ENCODE data around the gene STAMBPL1.

The STAMBPL1 gene

GRCh38 chr10:88892222-88892967 lies 12.3 kb downstream of the STAMBPL1 start:
- Histone ChIP-seq H3K9me3 (replicated peaks in 1 of 2; ENCODE audit: control insufficient read depth in 2 of 2, insufficient read depth in 1 of 2, low read depth in 1 of 2, low read length in 2 of 2) (no peaks in the 10 kb centered on the region), H3K79me1 (ENCODE audit: low read depth, low read length) (no peaks in the 10 kb centered on the region), H2AFZ (ENCODE audit: low read length) (no peak overlapping the region), H3K23ac (ENCODE audit: low read depth, low read length, poor library complexity) (no peak overlapping the region), H2BK5ac (ENCODE audit: low read length) (no peak overlapping the region), H3K36me3 (replicated peaks in 1 of 2; ENCODE audit: control insufficient read depth in 2 of 2, insufficient read depth in 2 of 2, low read length in 2 of 2) (no peaks in the 10 kb centered on the region), H3K4ac (ENCODE audit: low read length) (no peak overlapping the region), H2BK120ac (ENCODE audit: low read depth, low read length) (no peak overlapping the region), H3K9ac (ENCODE audit: low read depth, low read length, poor library complexity) (no peak overlapping the region), H4K91ac (ENCODE audit: low read depth, low read length, poor library complexity) (no peak overlapping the region), H2AK5ac (ENCODE audit: low read depth, low read length) (no peak overlapping the region), H3K4me1 (ENCODE audit: control insufficient read depth in 2 of 2, insufficient read depth in 1 of 2, low read depth in 1 of 2, low read length in 2 of 2) (no peaks in the 10 kb centered on the region), H3K4me2 (ENCODE audit: insufficient read depth, low read length, poor library complexity, severe bottlenecking) (no peak overlapping the region), H3K18ac (ENCODE audit: low read length) (no peak overlapping the region), H2BK12ac (ENCODE audit: low read length) (no peak overlapping the region), H4K8ac (ENCODE audit: low read depth, low read length) (no peak overlapping the region), H3K27me3 (ENCODE audit: control insufficient read depth in 3 of 3, insufficient read depth in 3 of 3, low read depth in 1 of 3, low read length in 3 of 3) (no peaks in the 10 kb centered on the region), H3K4me3 (ENCODE audit: low read length in 2 of 2) (no peak overlapping the region), H2BK15ac (ENCODE audit: low read length) (no peak overlapping the region), H3K14ac (ENCODE audit: low read length) (no peak overlapping the region), H3K27ac (replicated peaks; ENCODE audit: low read length) (no peak overlapping the region)
- no CpG with 5 or more reads among the region's 2 CpGs for WGBS, 2 donors (ENCODE audit: extremely low coverage in 2 of 2, insufficient read length in 2 of 2, insufficient replicate concordance in 1 of 2)
- no peak for DNase-seq (ENCODE audit: low spot score)

- H3K4me1 ChIP-seq (ENCODE audit: control insufficient read depth in 2 of 2, insufficient read depth in 1 of 2, low read depth in 1 of 2, low read length in 2 of 2), result no peaks in the 10 kb centered on the region
- H2AFZ ChIP-seq (ENCODE audit: low read length), result no peak overlapping the region
- H3K9me3 ChIP-seq (replicated peaks in 1 of 2; ENCODE audit: control insufficient read depth in 2 of 2, insufficient read depth in 1 of 2, low read depth in 1 of 2, low read length in 2 of 2), result no peaks in the 10 kb centered on the region
These were observed 13.6 kb downstream of the STAMBPL1 start for GRCh38 chr10:88893611-88894010.

GRCh38 chr10:88895250-88895649 lies 15.2 kb downstream of the STAMBPL1 start:
- no peak overlapping the region for H3K4me3 ChIP-seq (ENCODE audit: low read length in 2 of 2)
- WGBS, 2 donors (ENCODE audit: extremely low coverage in 2 of 2, insufficient read length in 2 of 2, insufficient replicate concordance in 1 of 2), result no CpG with 5 or more reads among the region's 1 CpG
- no peak overlapping the region for H2BK5ac ChIP-seq (ENCODE audit: low read length)
- H2BK12ac ChIP-seq (ENCODE audit: low read length), result no peak overlapping the region
- H2BK15ac ChIP-seq (ENCODE audit: low read length), result no peak overlapping the region
- H2BK120ac ChIP-seq (ENCODE audit: low read depth, low read length), result no peak overlapping the region
- H4K91ac ChIP-seq (ENCODE audit: low read depth, low read length, poor library complexity), result no peak overlapping the region
- H3K79me1 ChIP-seq (ENCODE audit: low read depth, low read length), result no peaks in the 10 kb centered on the region
- H3K14ac ChIP-seq (ENCODE audit: low read length), result no peak overlapping the region
- no peak overlapping the region for H3K23ac ChIP-seq (ENCODE audit: low read depth, low read length, poor library complexity)
- H3K4me2 ChIP-seq (ENCODE audit: insufficient read depth, low read length, poor library complexity, severe bottlenecking), result no peak overlapping the region
- H3K9me3 ChIP-seq (replicated peaks in 1 of 2; ENCODE audit: control insufficient read depth in 2 of 2, insufficient read depth in 1 of 2, low read depth in 1 of 2, low read length in 2 of 2), result no peaks in the 10 kb centered on the region
- H3K4ac ChIP-seq (ENCODE audit: low read length), result no peak overlapping the region
- no peak overlapping the region for H2AK5ac ChIP-seq (ENCODE audit: low read depth, low read length)
- no peak overlapping the region for H3K9ac ChIP-seq (ENCODE audit: low read depth, low read length, poor library complexity)
- no peak for DNase-seq (ENCODE audit: low spot score)
- H3K27ac ChIP-seq (replicated peaks; ENCODE audit: low read length), result no peak overlapping the region
- no peak overlapping the region for H3K18ac ChIP-seq (ENCODE audit: low read length)
- no peaks in the 10 kb centered on the region for H3K4me1 ChIP-seq (ENCODE audit: control insufficient read depth in 2 of 2, insufficient read depth in 1 of 2, low read depth in 1 of 2, low read length in 2 of 2)
- H3K36me3 ChIP-seq (replicated peaks in 1 of 2; ENCODE audit: control insufficient read depth in 2 of 2, insufficient read depth in 2 of 2, low read length in 2 of 2), result no peaks in the 10 kb centered on the region
- H4K8ac ChIP-seq (ENCODE audit: low read depth, low read length), result no peak overlapping the region
- no peaks in the 10 kb centered on the region for H3K27me3 ChIP-seq (ENCODE audit: control insufficient read depth in 3 of 3, insufficient read depth in 3 of 3, low read depth in 1 of 3, low read length in 3 of 3)
- no peak overlapping the region for H2AFZ ChIP-seq (ENCODE audit: low read length)

More at GRCh38 chr10:88893611-88894010, 13.6 kb downstream of the STAMBPL1 start:
- DNase-seq (ENCODE audit: low spot score), result no peak
- Histone ChIP-seq H3K9ac (ENCODE audit: low read depth, low read length, poor library complexity) (no peak overlapping the region), H2BK120ac (ENCODE audit: low read depth, low read length) (no peak overlapping the region), H3K14ac (ENCODE audit: low read length) (no peak overlapping the region), H3K36me3 (replicated peaks in 1 of 2; ENCODE audit: control insufficient read depth in 2 of 2, insufficient read depth in 2 of 2, low read length in 2 of 2) (no peaks in the 10 kb centered on the region), H2BK12ac (ENCODE audit: low read length) (no peak overlapping the region), H3K18ac (ENCODE audit: low read length) (no peak overlapping the region), H4K8ac (ENCODE audit: low read depth, low read length) (no peak overlapping the region), H3K4me3 (ENCODE audit: low read length in 2 of 2) (no peak overlapping the region), H2AK5ac (ENCODE audit: low read depth, low read length) (no peak overlapping the region), H3K4me2 (ENCODE audit: insufficient read depth, low read length, poor library complexity, severe bottlenecking) (no peak overlapping the region), H3K4ac (ENCODE audit: low read length) (no peak overlapping the region), H2BK5ac (ENCODE audit: low read length) (no peak overlapping the region), H4K91ac (ENCODE audit: low read depth, low read length, poor library complexity) (no peak overlapping the region), H3K27me3 (ENCODE audit: control insufficient read depth in 3 of 3, insufficient read depth in 3 of 3, low read depth in 1 of 3, low read length in 3 of 3) (no peaks in the 10 kb centered on the region), H2BK15ac (ENCODE audit: low read length) (no peak overlapping the region), H3K27ac (replicated peaks; ENCODE audit: low read length) (no peak overlapping the region), H3K23ac (ENCODE audit: low read depth, low read length, poor library complexity) (no peak overlapping the region), H3K79me1 (ENCODE audit: low read depth, low read length) (no peaks in the 10 kb centered on the region)
- no CpG with 5 or more reads among the region's 3 CpGs for WGBS, 2 donors (ENCODE audit: extremely low coverage in 2 of 2, insufficient read length in 2 of 2, insufficient replicate concordance in 1 of 2)

GRCh38 chr10:88896372-88896993 lies 16.4 kb downstream of the STAMBPL1 start:
- DNase-seq (ENCODE audit: low spot score), result no peak
- Histone ChIP-seq H3K4me1 (ENCODE audit: control insufficient read depth in 2 of 2, insufficient read depth in 1 of 2, low read depth in 1 of 2, low read length in 2 of 2) (no peaks in the 10 kb centered on the region), H2BK5ac (ENCODE audit: low read length) (no peak overlapping the region), H3K14ac (ENCODE audit: low read length) (no peak overlapping the region), H3K4ac (ENCODE audit: low read length) (no peak overlapping the region), H3K9ac (ENCODE audit: low read depth, low read length, poor library complexity) (no peak overlapping the region), H3K27me3 (ENCODE audit: control insufficient read depth in 3 of 3, insufficient read depth in 3 of 3, low read depth in 1 of 3, low read length in 3 of 3) (no peaks in the 10 kb centered on the region), H2AK5ac (ENCODE audit: low read depth, low read length) (no peak overlapping the region), H2BK12ac (ENCODE audit: low read length) (no peak overlapping the region), H3K79me1 (ENCODE audit: low read depth, low read length) (no peaks in the 10 kb centered on the region), H4K91ac (ENCODE audit: low read depth, low read length, poor library complexity) (no peak overlapping the region), H3K27ac (replicated peaks; ENCODE audit: low read length) (no peak overlapping the region), H3K4me3 (ENCODE audit: low read length in 2 of 2) (no peak overlapping the region), H2AFZ (ENCODE audit: low read length) (peak overlapping the region; percentile 34), H3K9me3 (replicated peaks in 1 of 2; ENCODE audit: control insufficient read depth in 2 of 2, insufficient read depth in 1 of 2, low read depth in 1 of 2, low read length in 2 of 2) (no peaks in the 10 kb centered on the region), H3K23ac (ENCODE audit: low read depth, low read length, poor library complexity) (no peak overlapping the region), H2BK15ac (ENCODE audit: low read length) (no peak overlapping the region), H3K4me2 (ENCODE audit: insufficient read depth, low read length, poor library complexity, severe bottlenecking) (no peak overlapping the region), H2BK120ac (ENCODE audit: low read depth, low read length) (no peak overlapping the region), H3K36me3 (replicated peaks in 1 of 2; ENCODE audit: control insufficient read depth in 2 of 2, insufficient read depth in 2 of 2, low read length in 2 of 2) (no peaks in the 10 kb centered on the region), H4K8ac (ENCODE audit: low read depth, low read length) (no peak overlapping the region), H3K18ac (ENCODE audit: low read length) (no peak overlapping the region)
- WGBS, 2 donors (ENCODE audit: extremely low coverage in 2 of 2, insufficient read length in 2 of 2, insufficient replicate concordance in 1 of 2), result no CpG with 5 or more reads among the region's 4 CpGs
